Activated CD4-positive, alpha-beta T cell treated with anti-CD3 and anti-CD28 coated beads, Interleukin-2, amount 50 U/mL, for 4 hours (primary cell): ENCODE measurements around the gene PHC1.

Experiments used
- DNase-seq, 2 experiments: peaks; one replicate each; pipeline ENCODE4 v3.0.0-alpha.2; 2020

PHC1 gene

DNA sequence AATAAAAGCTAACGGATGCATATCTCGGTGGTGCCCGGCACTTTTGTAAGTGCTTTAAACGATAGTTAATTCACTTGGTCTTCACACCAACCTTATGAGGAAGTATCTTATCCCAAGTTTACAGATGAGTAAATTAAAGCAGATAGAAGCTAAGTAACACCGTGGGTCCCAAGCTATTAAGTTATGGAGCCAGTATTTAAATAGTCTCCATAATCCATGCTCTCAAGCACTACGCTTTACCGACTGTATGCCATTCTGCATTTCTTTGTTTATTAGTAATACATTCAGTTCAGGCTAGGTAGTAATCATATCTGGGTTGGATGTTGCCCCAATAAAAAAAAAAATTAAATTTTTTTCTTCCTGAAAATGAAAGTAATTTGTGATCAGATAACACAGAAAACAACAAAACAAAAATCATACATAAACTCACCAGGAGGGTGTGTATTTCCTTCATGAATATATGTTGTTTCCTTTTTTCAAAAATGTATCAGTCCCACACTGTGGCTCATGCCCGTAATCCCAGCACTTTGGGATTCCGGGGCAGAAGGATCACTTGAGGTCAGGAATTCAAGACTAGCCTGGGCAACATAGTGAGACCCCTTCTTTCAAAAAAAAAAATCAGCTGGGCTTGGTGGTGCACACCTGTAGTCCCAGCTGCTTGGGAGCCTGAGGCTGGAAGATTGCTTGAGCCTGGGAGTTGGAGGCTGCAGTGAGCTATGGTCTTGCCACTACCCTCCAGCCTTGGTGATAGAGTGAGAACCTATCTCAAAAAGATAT lies 36.6 kb downstream of the PHC1 start:
- DNase-seq = no peak

DNA sequence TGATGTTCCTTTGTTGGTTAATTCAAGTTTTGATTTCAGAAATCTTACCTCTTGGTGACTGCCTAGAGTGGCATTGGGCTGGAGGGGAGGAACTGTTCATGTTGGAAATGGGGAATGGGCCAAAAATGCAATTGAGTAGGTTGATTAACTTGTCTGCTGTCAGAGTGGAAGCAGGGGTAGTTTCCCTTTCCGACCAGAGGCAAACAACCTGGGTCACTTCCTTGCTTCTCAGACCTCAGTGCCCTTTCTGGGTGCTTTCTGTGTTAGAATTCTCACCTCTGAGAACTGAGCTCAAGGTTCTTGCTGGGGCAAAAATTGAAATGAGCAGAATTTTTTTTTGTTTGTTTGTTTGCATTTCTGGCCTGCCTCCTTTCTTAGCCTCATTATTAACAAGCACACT lies 37.4 kb downstream of the PHC1 start:
- no peak for DNase-seq

DNA sequence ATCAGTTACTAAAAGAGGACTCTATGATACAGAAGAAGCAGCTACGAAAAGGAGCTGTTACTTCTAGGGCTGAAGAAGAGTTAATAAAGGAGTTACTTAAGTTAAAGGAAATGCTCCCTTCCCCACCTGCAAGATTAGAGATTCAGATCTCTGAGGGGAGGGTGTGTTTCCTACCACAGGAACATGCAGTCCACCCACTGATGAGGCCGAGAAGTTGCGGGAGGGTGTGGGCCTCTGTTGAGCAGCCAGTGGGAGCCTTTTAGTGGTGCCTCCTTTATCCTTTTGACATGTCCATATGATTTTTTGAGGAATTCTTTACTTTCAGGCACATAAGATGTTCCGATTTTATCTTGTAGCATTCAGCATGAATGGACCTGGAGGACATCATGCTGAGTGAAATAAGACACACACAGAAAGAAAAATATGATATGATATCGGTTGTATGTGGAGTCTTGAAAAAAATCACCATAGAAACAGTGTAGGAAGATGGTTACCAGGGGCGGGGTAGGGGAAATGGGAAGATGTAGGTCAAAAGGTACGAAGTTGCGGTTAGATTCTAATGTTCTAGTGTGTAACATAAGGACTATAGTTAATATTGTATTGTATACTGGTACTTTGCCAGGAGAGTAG lies 39.6 kb downstream of the PHC1 start:
- DNase-seq = peak; percentile 38 to 42

DNA sequence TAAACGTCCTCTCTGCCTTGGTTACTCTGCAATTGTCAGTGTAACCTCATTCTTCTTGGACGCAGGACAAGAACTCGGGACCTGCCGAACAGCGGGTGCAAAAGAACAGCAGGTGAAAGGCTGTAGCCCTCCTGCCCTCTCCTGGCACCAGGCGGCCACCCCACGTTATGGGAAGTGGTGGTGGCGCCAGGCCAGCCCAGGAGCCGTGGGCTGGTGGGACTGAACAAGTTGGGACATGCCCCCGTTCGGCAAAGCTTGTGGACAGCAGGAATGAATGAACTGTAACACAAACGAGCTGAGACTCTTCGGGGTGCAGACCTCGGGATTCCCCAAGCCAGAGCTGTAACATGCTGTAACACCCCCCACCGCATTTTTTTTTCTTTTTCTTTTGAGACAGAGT lies 41.8 kb downstream of the PHC1 start:
- no peak for DNase-seq

DNA sequence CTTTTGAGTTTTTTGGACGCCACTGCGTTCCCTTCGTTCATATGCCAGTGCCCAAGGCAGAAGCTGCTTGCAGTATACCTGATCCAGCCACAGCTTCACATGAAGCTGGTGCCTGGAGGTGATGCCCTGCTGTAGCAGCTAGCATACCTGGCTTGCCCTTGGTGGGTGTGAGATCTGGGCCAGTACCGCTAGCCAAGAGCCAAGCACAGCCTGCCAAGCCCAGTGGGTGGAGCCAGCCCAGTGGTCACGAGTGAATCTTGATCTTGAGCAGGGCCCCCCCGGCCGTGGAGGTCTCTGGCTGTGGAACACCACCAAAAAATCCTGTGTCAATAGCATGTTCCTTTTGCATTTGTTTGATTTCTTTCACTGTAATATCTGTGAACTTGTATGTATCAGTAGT lies 42.5 kb downstream of the PHC1 start:
- no peak for DNase-seq

DNA sequence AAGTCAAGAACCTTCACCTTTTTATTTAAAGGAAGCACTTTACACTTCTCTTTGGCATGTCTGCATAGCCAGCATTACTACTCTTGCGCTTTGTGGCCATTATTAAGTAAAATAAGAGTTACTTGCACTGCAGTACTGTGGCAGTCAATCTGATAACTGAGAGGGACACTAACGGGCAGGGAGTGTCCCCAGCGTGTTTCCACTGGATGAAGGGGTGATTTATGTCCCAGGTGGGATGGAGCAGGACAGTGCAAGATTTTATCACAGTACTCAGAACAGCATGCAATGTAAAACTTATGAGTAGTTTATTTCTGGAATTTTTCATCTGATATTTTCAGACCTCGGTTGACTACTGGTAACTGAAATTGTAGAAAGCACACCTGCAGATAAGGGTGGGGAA lies 43.3 kb downstream of the PHC1 start:
- DNase-seq = no peak

DNA sequence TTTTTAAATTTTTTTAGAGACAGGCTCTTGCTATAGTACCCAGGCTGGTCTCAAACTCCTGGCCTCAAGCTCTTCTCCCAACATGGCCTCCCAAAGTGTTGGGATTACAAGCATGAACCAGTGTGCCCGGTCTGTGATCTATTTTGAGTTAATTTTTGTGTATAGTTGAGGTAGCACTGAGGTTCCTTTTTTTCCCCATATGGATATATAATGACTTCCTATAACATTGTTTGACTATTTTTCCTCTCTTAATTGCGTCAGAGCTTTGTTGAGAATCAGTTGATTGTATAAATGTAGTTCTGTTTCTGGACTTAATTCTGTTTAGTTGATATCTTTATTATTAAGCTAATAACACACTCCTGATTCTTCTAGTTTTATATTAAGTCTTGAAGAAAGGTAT lies 43.8 kb downstream of the PHC1 start:
- no peak for DNase-seq

DNA sequence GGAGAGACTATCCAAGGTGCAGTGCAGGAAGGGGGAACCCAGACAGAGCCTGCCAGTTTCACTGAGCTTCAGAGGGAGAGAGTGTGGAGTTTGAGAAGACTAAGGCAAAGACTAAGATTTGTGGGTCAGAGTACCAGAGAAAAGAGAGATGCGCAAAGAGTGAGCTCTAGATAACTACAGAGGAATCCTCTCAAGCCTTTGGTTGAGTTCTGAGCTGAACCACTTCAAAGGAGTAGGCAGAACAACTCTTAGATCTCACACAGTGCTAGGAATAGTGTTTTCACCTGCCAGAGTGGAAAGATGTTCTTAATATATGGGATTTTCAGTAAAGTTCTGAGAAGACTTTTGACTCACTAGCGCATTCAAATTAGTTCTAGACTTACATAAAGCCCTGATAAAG lies 45.9 kb downstream of the PHC1 start:
- DNase-seq = no peak

DNA sequence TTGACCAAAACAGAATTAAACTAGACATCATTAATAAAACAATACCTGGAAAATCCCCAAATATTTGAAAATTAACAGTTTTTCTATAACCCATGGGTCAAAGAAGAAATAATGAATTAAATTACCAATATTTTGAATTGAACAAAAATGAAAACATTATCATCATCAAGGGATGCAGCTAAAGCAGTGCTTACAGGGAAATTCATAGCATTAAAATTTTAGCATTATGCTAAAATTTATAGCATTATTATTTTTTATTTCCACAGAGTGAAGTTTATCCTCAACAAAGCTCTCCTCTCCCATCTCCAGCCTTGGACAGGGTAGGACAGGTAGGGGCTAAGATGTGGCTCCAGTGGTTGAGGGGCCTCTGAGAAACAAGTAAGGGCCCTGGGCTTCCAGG lies 54.5 kb downstream of the PHC1 start:
- no peak for DNase-seq

DNA sequence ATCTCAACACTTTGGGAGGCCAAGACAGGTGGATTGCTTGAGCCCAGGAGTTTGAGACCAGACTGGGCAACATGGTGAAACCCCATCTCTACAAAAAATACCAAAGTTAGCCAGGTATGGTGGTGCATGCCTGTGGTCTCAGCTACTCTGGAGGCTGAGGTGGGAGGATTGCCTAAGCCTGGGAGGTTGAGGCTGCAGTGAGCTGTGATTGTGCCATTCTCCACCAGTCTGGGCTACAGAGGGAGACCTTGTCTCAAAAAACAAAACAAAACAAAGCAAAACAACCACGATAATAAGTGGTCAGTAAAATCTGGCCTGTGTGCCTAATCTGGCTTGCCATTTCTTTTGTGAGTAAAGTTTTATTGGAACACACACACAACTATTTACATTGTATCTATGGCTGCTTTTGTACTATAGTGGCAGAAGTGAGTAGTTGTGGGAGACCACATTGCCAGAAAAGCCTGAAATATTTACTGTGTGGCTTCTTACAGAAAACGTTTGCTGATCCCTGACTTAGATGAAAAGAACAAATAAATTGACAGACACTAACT lies 55.6 kb downstream of the PHC1 start:
- DNase-seq = no peak

DNA sequence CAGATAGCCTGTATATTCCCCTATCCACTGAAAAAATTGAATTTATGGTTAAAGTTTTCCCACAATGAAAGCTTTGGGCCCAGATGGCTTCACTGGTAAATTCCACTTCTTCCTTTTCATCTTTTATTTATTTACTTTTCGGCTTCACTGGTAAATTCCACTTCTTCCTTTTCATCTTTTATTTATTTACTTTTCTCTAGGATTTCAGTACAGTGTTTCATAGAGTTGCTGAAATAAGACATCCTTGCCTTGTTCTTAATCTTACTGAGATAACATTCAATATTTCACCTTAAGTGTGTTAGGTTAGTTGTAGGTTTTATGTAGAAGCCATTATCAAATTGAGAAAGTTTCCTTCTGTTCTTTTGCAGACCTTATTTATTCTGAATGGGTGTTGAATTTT lies 56.1 kb downstream of the PHC1 start:
- DNase-seq = no peak

DNA sequence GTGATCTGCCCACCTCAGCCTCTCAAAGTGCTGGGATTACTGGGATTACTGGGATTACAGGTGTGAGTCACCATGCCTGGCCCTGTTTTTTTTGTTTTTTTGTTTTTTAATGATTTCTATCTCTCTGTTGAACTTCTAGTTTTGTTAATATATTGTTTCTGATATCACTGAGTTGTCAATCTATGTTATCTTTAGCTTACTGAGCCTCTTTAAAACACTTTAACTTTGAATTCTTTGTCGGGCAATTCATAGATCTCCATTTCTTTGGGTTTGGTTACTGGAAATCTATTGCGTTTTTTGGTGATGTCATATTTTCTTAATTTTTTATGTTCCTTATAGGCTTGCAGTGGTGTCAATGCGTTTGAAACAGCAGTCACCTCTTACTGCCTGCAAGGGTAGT lies 65.8 kb downstream of the PHC1 start:
- no peak for DNase-seq

DNA sequence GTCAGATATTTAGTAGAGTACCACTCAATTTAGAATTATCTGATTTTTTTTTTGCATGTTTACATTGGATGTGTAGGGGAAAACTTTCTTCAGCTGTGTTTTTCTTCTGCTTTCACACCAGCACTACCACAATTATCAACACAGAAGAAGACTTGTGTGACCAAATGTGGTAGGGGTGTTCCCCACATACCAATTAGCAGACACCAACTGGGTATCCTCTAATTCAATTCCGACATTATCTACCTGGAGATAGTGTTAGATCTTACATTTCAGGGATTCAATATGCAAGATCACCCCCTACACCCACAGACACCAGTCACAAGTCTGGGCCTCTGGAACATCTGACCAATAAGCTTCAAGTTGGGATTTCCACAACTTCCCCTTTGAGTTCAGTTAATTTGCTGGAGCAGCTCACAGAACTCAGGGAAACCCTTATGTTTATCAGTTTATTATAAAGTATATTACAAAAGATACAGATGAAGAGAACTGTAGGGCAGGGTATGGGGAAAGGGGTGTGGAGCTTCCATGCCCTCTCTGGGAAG lies 71.0 kb downstream of the PHC1 start:
- DNase-seq = no peak

DNA sequence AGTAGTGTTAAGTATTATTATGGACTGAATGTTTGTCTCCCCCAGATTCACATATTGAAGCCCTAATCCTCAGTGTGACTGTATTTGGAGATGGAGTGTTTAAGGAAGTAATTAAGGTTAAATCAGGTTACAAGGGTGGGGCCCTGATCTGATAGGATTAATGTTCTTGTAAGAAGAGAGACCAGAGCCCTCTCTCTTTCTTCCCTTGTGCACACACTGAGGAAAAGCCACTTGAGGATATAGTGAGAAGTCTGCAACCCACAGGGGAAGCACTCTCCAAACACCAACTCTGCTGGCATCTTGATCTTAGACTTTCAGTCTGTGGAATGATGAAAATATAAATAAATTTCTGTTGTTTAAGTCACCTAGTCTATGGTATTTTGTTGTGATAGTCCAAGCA lies 72.9 kb downstream of the PHC1 start:
- DNase-seq = no peak

DNA sequence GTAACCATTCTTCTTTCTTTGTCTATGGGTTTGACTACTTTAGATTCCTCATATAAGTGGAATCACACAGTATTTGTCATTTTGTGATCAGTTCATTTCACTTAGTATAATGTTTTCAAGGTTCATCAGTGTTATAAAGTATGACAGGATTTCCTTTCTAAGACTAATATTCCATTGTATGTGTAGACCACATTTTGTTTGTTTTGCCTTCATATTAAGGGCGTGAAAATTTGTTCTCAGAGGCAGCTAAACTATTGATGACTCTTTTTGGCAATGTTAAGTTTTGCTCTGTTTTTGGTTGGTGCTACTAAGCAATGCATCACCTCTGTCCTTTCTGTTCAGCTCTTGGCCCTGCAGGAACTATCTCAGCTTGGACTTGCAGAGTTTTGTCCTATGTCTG lies 73.4 kb downstream of the PHC1 start:
- DNase-seq = no peak

DNA sequence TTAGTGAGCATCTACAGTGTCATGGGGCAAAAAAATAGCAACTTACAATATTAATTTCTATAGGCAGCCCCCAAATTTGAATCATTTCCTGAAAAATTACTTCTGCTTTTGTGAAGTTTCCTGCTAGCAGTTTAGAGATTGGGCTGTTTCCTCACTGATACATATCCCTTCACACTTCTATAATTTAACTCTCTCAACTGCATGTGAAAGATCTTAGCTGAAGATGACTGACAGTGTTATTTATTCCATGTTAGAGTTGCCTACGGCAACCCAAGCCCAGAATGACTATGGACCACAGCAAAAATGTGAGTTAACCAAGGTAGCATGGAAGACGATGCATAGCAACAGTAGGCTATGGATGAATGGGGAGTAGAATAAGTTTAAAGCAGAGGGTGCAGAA lies 75.1 kb downstream of the PHC1 start, which contains the start of gene KLRG1:
KLRG1 (plus strand) TSS at position 134 of the 400 bp plus-strand sequence; CDS start at position 224, 90 bp downstream.
- DNase-seq = no peak
